NCI-H748 (cell line): ENCODE data around the gene TMEM38A.

Experiments
- DNase-seq: peaks from one replicate; lab custom pipeline; 2025; ENCODE audit not compliant: unreplicated experiment; lab: John Stamatoyannopoulos, UW

The TMEM38A gene

DNA sequence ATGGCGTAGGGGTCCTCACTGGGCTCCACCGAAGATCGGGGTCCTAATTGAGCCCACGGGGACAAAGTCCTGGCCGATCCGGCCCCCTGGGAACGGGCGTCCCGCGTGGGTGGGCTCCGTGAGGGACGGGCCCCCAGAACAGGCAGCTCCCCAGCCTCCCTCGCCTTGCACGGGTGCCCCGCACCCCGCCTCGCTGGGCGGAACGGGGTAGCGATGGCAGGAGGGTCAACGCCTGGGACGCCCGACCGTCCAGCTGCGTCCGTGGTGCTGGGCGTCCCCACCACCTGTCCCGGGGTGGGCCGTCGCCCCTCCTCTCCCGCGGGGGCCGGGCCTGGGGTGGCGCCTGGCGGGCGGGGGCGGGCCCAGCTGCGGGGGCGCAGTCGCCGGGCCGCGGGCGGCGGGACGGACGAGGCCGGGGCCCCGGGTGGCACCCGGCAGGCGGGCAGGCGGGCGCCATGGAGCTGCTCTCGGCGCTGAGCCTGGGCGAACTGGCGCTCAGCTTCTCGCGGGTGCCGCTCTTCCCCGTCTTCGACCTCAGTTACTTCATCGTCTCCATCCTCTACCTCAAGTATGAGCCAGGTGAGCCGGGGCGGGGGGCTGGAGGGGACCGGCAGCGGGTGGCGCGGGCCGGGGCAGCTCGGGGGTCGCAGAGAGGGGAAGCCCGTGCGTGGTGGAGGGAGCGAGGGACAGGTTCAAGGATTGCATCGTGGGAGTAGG lies at the start of gene TMEM38A:
TMEM38A (plus strand) TSS at position 377 of the 717 bp plus-strand sequence; CDS start at position 456, 79 bp downstream.
- DNase-seq: peak; percentile 45

DNA sequence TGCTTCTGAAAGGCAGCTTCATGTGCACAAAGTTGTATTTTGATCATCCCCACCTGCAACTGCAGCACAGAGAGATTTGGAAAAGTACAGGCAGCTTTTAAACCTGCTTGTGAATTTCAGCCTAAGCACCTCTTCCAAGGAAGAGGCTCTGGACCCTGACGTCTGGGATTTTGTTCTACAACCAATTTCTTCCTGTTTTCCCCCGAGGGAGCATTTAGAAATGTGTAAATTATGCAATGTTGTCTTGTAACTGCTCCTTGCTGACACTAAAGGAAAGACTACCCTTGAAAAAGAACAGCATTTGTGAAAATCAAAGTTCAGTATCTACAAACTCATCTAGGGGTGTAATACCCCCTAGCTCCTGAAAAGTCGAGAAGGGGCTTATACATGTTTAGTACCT lies 48.3 kb upstream of the TMEM38A start:
- DNase-seq: no peak

DNA sequence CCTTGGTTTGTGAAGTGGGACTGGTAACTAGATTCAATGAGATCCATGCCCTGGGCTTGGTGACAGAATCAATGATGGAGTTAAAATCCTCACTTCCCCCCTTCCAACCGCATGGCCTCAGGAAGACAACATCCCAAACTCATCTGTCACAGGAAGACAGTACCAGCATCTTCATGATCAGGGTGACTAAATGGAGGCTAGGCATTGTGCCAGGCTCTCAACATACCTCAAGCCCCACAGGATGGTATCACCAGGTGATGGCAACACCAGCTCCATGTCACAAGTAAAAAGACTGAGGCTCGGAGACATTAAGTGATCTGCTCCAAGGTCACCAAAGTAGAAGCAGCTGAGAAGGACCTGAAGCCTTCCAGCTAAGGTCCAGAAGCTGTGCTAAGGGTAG lies 47.1 kb upstream of the TMEM38A start:
- no peak for DNase-seq

GRCh38 chr19:16614941-16615340 lies 46.0 kb upstream of the TMEM38A start:
- no peak for DNase-seq

DNA sequence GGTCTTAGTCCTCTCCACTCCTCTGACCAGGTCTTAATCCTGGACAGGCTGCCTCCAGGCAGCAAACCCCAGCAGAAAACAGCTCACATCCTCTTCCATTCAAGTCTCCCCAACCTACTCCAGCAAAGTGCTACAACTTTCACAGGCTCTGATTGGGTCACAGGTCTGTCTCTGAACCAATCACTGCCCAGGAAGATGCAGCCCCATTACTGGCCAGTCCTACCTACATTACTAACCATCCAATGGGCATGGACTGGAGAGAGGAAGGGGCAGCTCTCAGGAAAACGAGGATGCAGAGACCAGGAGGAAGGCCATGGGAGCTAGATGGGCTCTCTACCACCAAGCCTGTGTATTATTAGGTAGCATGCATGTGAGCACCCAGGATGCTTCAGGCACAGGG lies 45.1 kb upstream of the TMEM38A start:
- no peak for DNase-seq

- no peak for DNase-seq
Measured at GRCh38 chr19:16618248-16618647, 42.7 kb upstream of the TMEM38A start.

DNA sequence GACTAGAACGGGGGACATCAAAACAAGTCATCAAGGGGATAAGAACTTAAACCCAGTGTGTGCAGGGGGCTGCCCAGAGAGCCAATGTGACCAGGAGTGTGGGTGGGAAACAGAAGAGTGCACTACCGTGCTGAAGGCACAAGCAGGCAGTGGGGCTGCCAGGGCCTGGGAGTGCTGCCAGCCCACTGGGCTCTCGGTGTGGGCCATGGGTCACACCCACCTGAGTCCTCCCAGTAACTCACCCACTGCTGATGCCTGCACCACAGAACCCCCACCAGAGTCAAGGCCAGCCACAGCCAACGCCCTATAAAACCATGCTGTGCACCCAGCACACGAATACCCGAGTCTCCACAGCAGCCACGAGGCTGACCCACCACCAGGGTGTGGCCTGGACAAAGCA lies 41.5 kb upstream of the TMEM38A start:
- no peak for DNase-seq

DNA sequence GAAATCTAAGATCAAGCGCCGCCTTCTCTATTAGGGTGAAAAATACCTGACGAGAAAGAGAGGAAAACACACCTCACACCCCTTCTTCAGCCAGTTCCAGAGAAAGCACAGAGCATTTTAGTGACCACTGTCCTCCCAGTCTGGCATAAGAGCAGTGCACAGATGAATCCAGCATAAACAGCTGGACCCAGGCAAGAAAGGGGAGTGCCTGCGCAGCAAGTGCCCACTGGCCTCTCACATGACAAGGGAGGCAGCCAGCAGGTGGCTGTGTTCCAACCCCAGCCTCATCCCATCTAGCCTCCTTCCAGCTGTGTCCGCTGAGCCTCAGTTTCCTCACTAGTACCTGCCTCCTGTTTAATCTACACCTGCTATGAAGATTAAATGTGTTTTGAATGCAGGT lies 40.9 kb upstream of the TMEM38A start:
- no peak for DNase-seq

DNA sequence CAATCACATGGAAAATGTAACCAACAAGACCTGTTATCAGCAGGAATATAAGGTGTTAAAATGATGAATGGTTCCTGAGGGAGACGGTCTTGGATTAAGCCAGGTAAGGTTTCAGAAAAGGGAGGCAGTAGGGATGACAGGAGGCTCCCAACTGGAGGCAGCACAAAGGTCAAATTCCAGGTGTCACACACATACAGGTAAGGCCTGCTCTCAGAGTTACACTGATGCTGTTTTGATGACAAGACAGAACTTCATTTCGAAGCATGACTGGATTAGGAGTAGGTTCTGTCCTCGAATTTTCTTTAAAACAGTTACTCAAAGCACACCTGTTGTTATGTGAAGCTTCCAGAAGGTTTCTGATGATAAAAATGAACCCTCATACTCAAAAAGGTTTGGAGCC lies 40.4 kb upstream of the TMEM38A start:
- DNase-seq: no peak

DNA sequence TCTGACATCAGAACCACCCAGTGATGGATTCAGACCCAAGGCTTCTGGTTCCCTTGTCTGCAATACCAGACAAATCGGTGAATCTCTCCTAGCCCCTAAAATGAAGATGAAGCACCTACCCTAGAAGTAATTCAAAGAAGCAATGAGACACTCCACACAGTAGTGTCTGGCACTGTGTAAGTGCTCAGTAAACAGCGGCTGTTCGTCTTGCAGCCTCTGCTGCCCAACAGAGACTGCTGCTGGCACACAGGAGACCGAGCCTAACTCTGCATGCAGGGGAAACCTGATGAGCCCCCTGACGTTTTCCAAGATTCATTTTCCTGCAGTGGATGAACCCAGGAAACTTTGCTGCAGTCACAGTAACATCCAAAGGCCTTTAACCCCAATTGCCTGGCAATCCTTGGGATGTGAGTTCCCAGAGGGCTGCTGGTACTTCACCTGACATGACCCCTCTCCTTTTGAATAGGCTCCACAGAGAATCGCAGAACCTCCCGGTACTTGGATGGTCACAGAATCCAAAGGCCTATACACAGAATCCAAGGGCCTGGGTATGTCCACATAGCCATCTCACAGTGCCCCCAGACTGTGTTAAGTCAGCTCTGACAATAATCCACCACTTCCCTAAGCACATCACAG lies 39.7 kb upstream of the TMEM38A start:
- DNase-seq: no peak

GRCh38 chr19:16623066-16623465 lies 37.9 kb upstream of the TMEM38A start:
- no peak for DNase-seq

DNA sequence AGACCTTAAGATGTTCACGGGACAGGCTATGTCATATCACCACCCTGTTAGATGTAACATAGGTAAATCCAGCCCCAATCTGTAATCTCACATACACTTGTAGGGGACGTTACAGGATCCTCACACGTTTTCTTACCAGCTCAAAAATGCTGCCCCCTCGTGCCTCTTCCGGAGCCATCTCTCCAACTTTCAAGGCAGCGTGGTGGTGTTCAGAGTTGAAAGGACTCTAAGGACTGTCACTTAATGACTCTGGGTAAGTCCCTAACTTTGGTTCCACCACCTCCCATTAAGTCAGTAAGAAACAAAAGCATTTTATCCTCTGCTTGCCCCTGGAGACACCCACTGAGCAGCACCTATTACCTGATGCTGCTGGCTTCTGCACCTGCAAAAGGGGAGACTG lies 37.4 kb upstream of the TMEM38A start:
- DNase-seq: no peak

GRCh38 chr19:16624236-16624635 lies 36.7 kb upstream of the TMEM38A start:
- DNase-seq: no peak

GRCh38 chr19:16625163-16625958 lies 35.6 kb upstream of the TMEM38A start:
- DNase-seq: no peak

GRCh38 chr19:16626796-16627192 lies 34.1 kb upstream of the TMEM38A start:
- no peak for DNase-seq

DNA sequence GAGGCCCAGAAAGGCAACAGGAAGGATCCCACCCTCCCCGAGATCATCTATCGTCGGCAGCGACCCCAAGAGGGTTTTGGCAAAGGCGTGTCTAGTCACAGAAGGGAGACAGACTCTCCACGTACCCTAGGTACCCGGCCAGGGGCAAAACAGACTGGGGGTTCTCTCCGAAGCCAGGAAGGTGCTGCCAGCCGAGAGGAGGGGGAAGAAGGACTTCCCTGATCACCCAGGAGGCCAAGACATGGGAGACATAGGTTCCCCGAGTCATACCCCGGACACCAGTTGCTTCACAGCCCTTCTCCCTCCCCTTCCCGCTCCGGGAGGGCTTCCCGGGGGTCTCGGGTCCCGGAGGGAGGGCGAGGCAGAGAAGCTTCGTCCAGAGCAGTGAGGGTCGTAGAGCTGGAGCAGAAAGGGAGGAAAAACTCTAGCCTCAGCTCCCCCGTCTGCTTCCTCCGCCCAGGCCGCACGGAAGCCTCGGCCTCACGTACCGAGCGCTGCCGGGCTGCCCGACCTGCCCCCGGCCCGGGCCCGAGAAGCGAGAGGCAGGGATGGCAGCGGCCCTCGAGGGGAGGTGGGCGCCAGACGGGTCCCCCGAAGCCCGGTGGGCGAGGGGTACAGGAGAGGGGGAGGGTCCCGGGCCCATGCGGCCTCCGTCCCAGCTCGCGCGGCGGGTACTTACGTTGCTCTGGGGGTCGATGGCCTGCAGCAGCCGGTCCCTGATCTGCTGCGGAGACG lies 33.6 kb upstream of the TMEM38A start:
- DNase-seq: peak; percentile 2

GRCh38 chr19:16627928-16628182 lies 33.1 kb upstream of the TMEM38A start:
- no peak for DNase-seq

DNA sequence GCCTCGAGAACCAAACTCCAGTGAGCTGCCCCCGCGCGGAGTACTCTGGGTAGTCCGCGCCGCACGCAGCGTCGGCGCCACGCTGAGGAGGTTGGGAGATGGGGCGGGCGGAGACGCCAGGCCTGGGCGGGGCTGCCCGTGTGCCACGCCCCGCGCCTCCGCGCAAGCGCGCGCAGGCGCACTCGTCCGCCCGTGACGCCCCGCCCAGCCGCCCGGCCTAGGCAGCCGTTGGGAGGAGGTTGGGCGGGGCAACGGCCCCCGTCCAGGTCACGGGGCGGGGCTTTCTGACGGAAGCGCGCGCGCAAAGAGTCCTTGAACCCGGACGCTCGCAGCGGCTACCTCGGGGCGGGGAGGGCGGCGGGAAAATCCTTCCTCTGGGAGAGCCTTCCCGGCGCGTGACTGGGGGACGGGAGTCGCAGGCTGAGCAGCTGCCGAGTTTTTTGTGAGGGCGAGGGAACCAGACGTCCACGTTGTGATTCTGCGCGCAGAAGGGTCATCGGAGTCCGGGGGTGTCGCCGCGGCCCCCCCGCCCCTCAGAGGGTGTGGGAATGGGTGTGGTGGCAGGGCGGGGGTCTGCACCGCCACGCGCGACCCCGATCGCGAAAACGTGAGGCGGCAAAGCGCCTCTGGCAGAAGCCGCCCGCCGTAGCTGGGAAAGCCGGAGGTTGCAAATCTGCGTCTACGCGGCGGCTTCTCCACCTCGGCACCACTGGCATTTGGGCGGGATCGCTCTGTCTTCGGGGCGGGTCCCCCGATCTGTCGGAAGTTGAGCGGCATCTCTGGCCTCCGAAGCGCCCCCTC lies 32.6 kb upstream of the TMEM38A start, which contains the start of gene MED26:
MED26 (minus strand) TSS at position 22 of the 801 bp plus-strand sequence. CDS start 261 bp downstream, outside the sequence.
- DNase-seq: peak; percentile 96

- peak; percentile 31 for DNase-seq
Measured at GRCh38 chr19:16628984-16629691, 31.8 kb upstream of the TMEM38A start.

DNA sequence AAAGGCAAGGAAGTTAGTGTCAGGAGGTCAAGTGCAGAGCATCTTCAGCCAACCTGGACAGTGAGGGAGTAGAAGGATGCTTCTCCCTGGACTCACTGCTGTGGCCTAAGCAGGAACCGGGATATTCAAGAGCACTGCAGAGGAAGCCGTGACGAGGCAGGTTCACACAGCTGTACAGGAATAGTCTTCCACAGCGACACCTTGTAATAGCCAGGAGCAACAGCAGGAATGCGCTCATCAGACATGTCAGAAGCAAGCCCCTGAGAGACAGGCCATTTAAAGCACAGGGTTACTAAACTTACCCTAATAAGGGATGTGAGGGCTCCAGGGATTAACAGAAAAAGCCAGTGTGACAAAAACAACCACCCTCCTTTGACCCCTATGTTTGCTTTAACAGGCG lies 29.5 kb upstream of the TMEM38A start:
- DNase-seq: no peak
